Stomach smooth muscle (tissue), 2 donors: ENCODE measurements around the gene ST6GAL1.
"Not testable (repeated sequence)": the region's sequence is repeated elsewhere in the genome, so short reads cannot be mapped to it uniquely, and the experiment has no call there.

Experiments
- H3K27ac ChIP-seq: one replicate; pipeline ENCODE4 v1.7.0; 2013; ENCODE audit warnings: mild to moderate bottlenecking, low read length, inconsistent platforms
- H3K27me3 ChIP-seq, 2 donors: one replicate each; pipeline ENCODE4 v1.7.0; 2013; ENCODE audit warnings: low read length in 2 of 2; ENCODE audit not compliant: insufficient read depth in 2 of 2, control insufficient read depth in 1 of 2
- H3K36me3 ChIP-seq, 2 donors: one replicate each; pipeline ENCODE4 v1.7.0; 2013; ENCODE audit warnings: low read length in 2 of 2; ENCODE audit not compliant: control insufficient read depth in 2 of 2, insufficient read depth in 2 of 2
- H3K4me1 ChIP-seq: one replicate; pipeline ENCODE4 v1.7.0; 2013; ENCODE audit warnings: low read length; ENCODE audit not compliant: control insufficient read depth, insufficient read depth
- H3K4me3 ChIP-seq, 2 donors: one replicate each; pipeline ENCODE4 v1.7.0; 2013; ENCODE audit warnings: low read length in 2 of 2
- H3K9ac ChIP-seq, 2 donors: one replicate each; pipeline ENCODE4 v1.7.0; 2013; ENCODE audit warnings: low read length in 2 of 2, mild to moderate bottlenecking in 1 of 2
- H3K9me3 ChIP-seq, 2 donors: one replicate each; pipeline ENCODE4 v1.7.0; 2013; ENCODE audit warnings: low read length in 2 of 2; ENCODE audit not compliant: control insufficient read depth in 2 of 2
- donor health status: healthy.
- donor health status: Pancreatic carcinoma.

ST6GAL1 gene, protein sequence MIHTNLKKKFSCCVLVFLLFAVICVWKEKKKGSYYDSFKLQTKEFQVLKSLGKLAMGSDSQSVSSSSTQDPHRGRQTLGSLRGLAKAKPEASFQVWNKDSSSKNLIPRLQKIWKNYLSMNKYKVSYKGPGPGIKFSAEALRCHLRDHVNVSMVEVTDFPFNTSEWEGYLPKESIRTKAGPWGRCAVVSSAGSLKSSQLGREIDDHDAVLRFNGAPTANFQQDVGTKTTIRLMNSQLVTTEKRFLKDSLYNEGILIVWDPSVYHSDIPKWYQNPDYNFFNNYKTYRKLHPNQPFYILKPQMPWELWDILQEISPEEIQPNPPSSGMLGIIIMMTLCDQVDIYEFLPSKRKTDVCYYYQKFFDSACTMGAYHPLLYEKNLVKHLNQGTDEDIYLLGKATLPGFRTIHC

DNA sequence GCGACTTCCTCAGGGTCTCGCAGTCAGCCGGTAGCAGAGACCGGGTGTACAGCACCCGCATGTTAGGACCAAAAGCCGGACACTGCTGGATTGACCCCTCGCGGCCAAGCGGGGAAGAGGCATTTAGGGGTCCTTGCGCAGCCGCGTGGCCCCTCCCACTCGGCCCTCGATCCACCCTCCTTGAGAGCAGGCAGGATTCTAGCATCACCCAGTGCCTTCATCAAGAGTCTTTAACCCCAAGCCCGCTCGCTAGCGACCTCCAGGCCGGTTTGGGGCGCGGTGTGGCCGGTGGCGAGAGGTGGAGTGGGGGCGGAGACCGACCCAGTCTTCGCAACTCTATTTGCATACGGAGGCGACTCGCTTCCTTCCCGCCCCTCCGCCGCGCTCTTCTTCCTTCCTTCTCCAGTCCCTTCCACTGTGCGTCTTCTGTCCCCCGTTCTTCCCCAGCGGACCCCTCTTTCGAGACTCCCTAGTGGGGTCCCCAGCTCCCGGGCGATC lies at the start of gene ST6GAL1:
Gene ST6GAL1 (plus strand): TSS at position 384 of the 498 bp plus-strand sequence. CDS start 112,178 bp downstream, outside the sequence.
- H3K4me1 ChIP-seq: peaks cover 25% of the 10 kb centered on the region
- H3K27me3 ChIP-seq: peaks cover 3 to 8% of the 10 kb centered on the region in 2 donors
- H3K9ac ChIP-seq: peak within 1 kb of the TSS; percentile 42 to 51
- no peaks in the 10 kb centered on the region for H3K9me3 ChIP-seq
- no peak within 1 kb of the TSS for H3K27ac ChIP-seq
- H3K4me3 ChIP-seq: peak within 1 kb of the TSS; percentile 65 to 78
- H3K36me3 ChIP-seq: peaks cover 0 to 2% of the 10 kb centered on the region in 2 donors

- no peak overlapping the region for H3K27ac ChIP-seq
- no peaks in the 10 kb centered on the region for H3K36me3 ChIP-seq
- no peaks in the 10 kb centered on the region for H3K27me3 ChIP-seq
- H3K9ac ChIP-seq: no peak overlapping the region
- H3K9me3 ChIP-seq: no peaks in the 10 kb centered on the region
- H3K4me3 ChIP-seq: no peak overlapping the region
- no peaks in the 10 kb centered on the region for H3K4me1 ChIP-seq
Measured at GRCh38 chr3:186882150-186882524, 48.2 kb upstream of the ST6GAL1 start.

GRCh38 chr3:186882881-186883685 lies 47.2 kb upstream of the ST6GAL1 start:
- Histone ChIP-seq H3K9ac (no peak overlapping the region), H3K4me1 (no peaks in the 10 kb centered on the region), H3K4me3 (no peak overlapping the region)

GRCh38 chr3:186883686-186884058 lies 46.7 kb upstream of the ST6GAL1 start:
- Histone ChIP-seq H3K27me3 (no peaks in the 10 kb centered on the region), H3K27ac (no peak overlapping the region), H3K9ac (no peak overlapping the region), H3K4me1 (no peaks in the 10 kb centered on the region), H3K9me3 (no peaks in the 10 kb centered on the region), H3K4me3 (no peak overlapping the region), H3K36me3 (no peaks in the 10 kb centered on the region)

More at GRCh38 chr3:186882881-186883685, 47.2 kb upstream of the ST6GAL1 start:
- no peaks in the 10 kb centered on the region for H3K9me3 ChIP-seq
- no peaks in the 10 kb centered on the region for H3K36me3 ChIP-seq
- no peaks in the 10 kb centered on the region for H3K27me3 ChIP-seq
- H3K27ac ChIP-seq: no peak overlapping the region

GRCh38 chr3:186884868-186885267 lies 45.5 kb upstream of the ST6GAL1 start:
- H3K9me3 ChIP-seq, H3K27ac ChIP-seq, H3K4me1 ChIP-seq, H3K36me3 ChIP-seq, H3K4me3 ChIP-seq, H3K27me3 ChIP-seq, H3K9ac ChIP-seq: not testable (repeated sequence)

DNA sequence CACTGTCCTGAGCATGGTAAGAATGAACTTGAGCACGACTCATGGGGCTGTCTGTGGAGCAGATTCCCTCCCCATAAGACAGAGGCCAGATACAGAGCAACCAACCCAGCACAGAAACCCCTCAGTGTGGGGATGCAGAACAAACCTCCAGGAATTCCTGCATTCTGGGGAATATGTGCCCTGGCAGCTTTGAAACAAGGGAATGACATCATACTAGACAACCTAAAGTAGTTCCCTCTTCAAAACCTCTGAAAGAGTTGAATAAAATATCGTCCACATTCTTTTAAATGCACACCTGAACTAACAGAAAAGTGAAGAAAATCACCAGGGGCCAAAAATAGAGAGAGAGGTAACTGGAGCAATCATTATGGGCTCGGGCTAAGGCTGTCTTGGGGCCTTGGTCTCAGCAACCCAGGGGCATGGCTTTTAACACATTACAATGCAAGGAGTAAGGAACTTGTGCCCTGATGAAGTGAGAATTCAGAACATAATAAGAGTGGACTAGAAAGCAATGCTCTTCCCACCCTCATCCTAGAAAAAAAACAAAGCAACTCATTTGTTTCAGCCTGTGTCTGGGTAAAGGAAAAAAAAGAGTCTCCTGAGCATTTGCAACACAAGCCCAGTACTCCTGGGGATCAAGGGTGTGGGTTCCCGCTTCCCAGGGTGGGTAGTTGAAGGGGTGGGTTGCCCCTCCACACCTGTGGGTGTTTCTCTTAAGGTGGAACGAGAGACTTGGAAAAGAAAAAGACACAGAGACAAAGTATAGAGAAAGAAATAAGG lies 43.9 kb upstream of the ST6GAL1 start:
- H3K4me1 ChIP-seq: no peaks in the 10 kb centered on the region
- H3K36me3 ChIP-seq: no peaks in the 10 kb centered on the region
- no peak overlapping the region for H3K4me3 ChIP-seq
- H3K9me3 ChIP-seq: no peaks in the 10 kb centered on the region
- no peak overlapping the region for H3K27ac ChIP-seq
- H3K9ac ChIP-seq: no peak overlapping the region
- H3K27me3 ChIP-seq: no peaks in the 10 kb centered on the region

- not testable (repeated sequence) for H3K36me3 ChIP-seq, H3K4me1 ChIP-seq, H3K9me3 ChIP-seq, H3K27me3 ChIP-seq, H3K27ac ChIP-seq, H3K9ac ChIP-seq, H3K4me3 ChIP-seq
Measured at GRCh38 chr3:186887507-186887938, 42.8 kb upstream of the ST6GAL1 start.

GRCh38 chr3:186888569-186888968 lies 41.8 kb upstream of the ST6GAL1 start:
- Histone ChIP-seq H3K4me3 (no peak overlapping the region), H3K9me3 (no peaks in the 10 kb centered on the region), H3K36me3 (no peaks in the 10 kb centered on the region), H3K27me3 (no peaks in the 10 kb centered on the region), H3K9ac (no peak overlapping the region), H3K27ac (no peak overlapping the region), H3K4me1 (no peaks in the 10 kb centered on the region)

GRCh38 chr3:186889698-186890097 lies 40.6 kb upstream of the ST6GAL1 start:
- not testable (repeated sequence) for H3K4me3 ChIP-seq, H3K27me3 ChIP-seq, H3K36me3 ChIP-seq, H3K9ac ChIP-seq, H3K27ac ChIP-seq, H3K9me3 ChIP-seq, H3K4me1 ChIP-seq

DNA sequence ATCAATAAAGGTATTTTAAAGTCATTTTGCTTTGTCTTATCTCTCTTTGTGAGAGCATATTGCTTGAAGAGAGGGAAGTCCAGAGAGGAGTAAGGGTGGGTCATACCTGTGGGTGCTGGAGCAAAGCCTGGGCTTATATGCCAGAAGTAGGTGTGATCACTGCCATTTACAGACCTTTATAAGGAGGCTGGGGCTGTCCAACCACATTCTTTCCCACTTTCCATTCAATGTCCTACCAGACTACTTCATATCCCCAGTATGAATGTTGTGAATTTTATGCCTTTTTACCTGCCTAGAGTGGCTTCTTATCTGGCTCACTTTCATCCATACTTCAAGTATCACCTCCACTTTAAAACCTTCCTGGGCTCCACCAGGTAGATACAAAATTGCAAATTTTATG lies 39.4 kb upstream of the ST6GAL1 start:
- H3K9me3 ChIP-seq: no peaks in the 10 kb centered on the region
- no peaks in the 10 kb centered on the region for H3K36me3 ChIP-seq
- H3K4me3 ChIP-seq: no peak overlapping the region
- no peaks in the 10 kb centered on the region for H3K27me3 ChIP-seq
- H3K9ac ChIP-seq: no peak overlapping the region
- H3K27ac ChIP-seq: no peak overlapping the region
- no peaks in the 10 kb centered on the region for H3K4me1 ChIP-seq
